Measurements from ENCODE around the gene AFG3L2.
"Not testable (repeated sequence)": the region's sequence is repeated elsewhere in the genome, so short reads cannot be mapped to it uniquely, and the experiment has no call there.

DNA sequence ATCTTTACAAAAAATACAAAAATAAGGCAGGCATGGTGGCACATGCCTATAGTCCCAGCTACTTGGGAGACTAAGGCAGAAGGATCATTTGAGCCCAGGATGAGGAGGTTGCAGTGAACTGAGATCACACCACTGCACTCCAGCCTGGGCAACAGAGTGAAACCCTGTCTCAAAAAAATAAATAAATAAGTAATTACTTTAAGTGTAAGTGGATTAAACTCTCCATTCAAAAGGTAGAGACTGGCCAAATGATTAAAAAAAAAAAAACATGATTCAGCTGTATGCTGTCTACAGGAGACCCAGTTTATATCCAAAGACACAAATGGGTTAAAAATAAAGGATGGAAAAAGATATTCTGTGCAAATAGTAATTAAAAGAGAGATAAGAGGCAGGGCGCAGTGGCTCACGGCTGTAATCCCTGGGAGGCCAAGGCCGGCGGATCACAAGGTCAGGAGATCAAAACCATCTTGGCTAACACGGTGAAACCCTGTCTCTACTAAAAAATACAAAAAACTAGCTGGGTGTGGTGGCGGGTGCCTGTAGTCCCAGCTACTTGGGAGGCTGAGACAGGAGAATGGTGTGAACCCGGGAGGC, 5.3 kb upstream of the AFG3L2 start:
- not testable (repeated sequence) for TF ChIP-seq CTCF, POLR2A (IDR thresholded peaks at IDR 0.05)
